OCI-LY3 (cell line): Measurements from ENCODE around the gene PTPRM.

Source experiments
- H2AFZ ChIP-seq: fragments of 200-600, 300-600 bp; shearing (Covaris generic); 2 replicates; pipeline ENCODE4 v1.6.0; 2014; ENCODE audit warnings: antibody characterized with exemption, low read depth, low read length
- H3K27ac ChIP-seq: fragments of 200-600, 300-600 bp; sonication (generic); 2 replicates; pipeline ENCODE4 v1.5.1; 2014; ENCODE audit warnings: mild to moderate bottlenecking, low read length, moderate library complexity, mixed read lengths
- H3K27me3 ChIP-seq: fragments of 200-600, 300-600 bp; sonication (generic); 2 replicates; pipeline ENCODE4 v1.6.1; 2014; ENCODE audit warnings: low read depth, low read length, mixed read lengths
- H3K36me3 ChIP-seq: fragments of 200-600, 300-600 bp; sonication (generic); replicated peaks from 2 replicates; pipeline ENCODE3; 2014; ENCODE audit warnings: low read depth, low read length, mixed read lengths
- H3K4me1 ChIP-seq: fragments of 300-600, 200-600 bp; sonication (generic); 2 replicates; pipeline ENCODE4 v1.6.1; 2014; ENCODE audit warnings: low read length, mixed read lengths
- H3K4me2 ChIP-seq: fragments of 200-600, 300-600 bp; sonication (generic); 2 replicates; pipeline ENCODE4 v1.6.1; 2014; ENCODE audit warnings: low read length, mixed read lengths
- H3K4me3 ChIP-seq: fragments of 300-600, 200-600 bp; sonication (generic); 2 replicates; pipeline ENCODE4 v1.5.1; 2014; ENCODE audit warnings: antibody characterized with exemption, mild to moderate bottlenecking, low read length, moderate library complexity
- H3K79me2 ChIP-seq: fragments of 300-600, 200-600 bp; shearing (Covaris generic); 2 replicates; pipeline ENCODE4 v1.6.1; 2014; ENCODE audit warnings: mild to moderate bottlenecking, low read length, mixed read lengths
- H3K9ac ChIP-seq: fragments of 300-600, 200-600 bp; shearing (Covaris generic); 2 replicates; pipeline ENCODE4 v1.6.0; 2014; ENCODE audit warnings: mild to moderate bottlenecking, low read length, moderate library complexity
- H3K9me3 ChIP-seq: fragments of 200-600, 300-600 bp; shearing (Covaris generic); 2 replicates; pipeline ENCODE4 v1.6.1; 2014; ENCODE audit warnings: low read length, mixed read lengths; ENCODE audit not compliant: insufficient read depth
- H4K20me1 ChIP-seq: fragments of 200-600, 300-600 bp; sonication (generic); 2 replicates; pipeline ENCODE4 v1.6.1; 2016; ENCODE audit warnings: low read length, mixed read lengths; ENCODE audit not compliant: insufficient read depth
- CTCF ChIP-seq: fragments of 200-600, 300-600 bp; sonication (generic); IDR thresholded peaks from 2 replicates; pipeline ENCODE4 v1.5.1; 2014; ENCODE audit warnings: antibody characterized with exemption, low read length, low read depth
- EZH2phosphoT487 ChIP-seq: fragments of 200-600 bp; shearing (Covaris generic); IDR thresholded peaks from 2 replicates; pipeline ENCODE4 v1.6.1; 2018; ENCODE audit warnings: antibody characterized with exemption, mixed run types, low read depth

Gene PTPRM

GRCh38 chr18:8433323-8433722 is 866.2 kb downstream of the PTPRM start:
- no peaks in the 10 kb centered on the region for H3K27me3 ChIP-seq
- no peak overlapping the region for H3K9ac ChIP-seq
- TF ChIP-seq EZH2phosphoT487 (no peak), CTCF (no peak)
- no peak overlapping the region for H3K4me3 ChIP-seq
- no peaks in the 10 kb centered on the region for H3K9me3 ChIP-seq
- no peak overlapping the region for H3K4me2 ChIP-seq
- H4K20me1 ChIP-seq, result no peaks in the 10 kb centered on the region
- no peaks in the 10 kb centered on the region for H3K79me2 ChIP-seq
- no peak overlapping the region for H3K27ac ChIP-seq
- H2AFZ ChIP-seq, result no peak overlapping the region
- no peaks in the 10 kb centered on the region for H3K4me1 ChIP-seq
- H3K36me3 ChIP-seq, result no peaks in the 10 kb centered on the region

GRCh38 chr18:8433771-8434170 is 866.7 kb downstream of the PTPRM start:
- Histone ChIP-seq H3K4me1 (no peaks in the 10 kb centered on the region), H3K9me3 (no peaks in the 10 kb centered on the region), H3K4me3 (no peak overlapping the region), H3K79me2 (no peaks in the 10 kb centered on the region), H4K20me1 (no peaks in the 10 kb centered on the region), H3K27ac (no peak overlapping the region), H2AFZ (no peak overlapping the region), H3K4me2 (no peak overlapping the region), H3K27me3 (no peaks in the 10 kb centered on the region), H3K9ac (no peak overlapping the region), H3K36me3 (no peaks in the 10 kb centered on the region)
- TF ChIP-seq CTCF (no peak), EZH2phosphoT487 (no peak)

- TF ChIP-seq EZH2phosphoT487 (no peak), CTCF (no peak)
- Histone ChIP-seq H2AFZ (no peak overlapping the region), H4K20me1 (no peaks in the 10 kb centered on the region), H3K79me2 (no peaks in the 10 kb centered on the region), H3K4me1 (no peaks in the 10 kb centered on the region), H3K27ac (no peak overlapping the region), H3K9ac (no peak overlapping the region), H3K4me3 (no peak overlapping the region), H3K36me3 (no peaks in the 10 kb centered on the region), H3K27me3 (no peaks in the 10 kb centered on the region), H3K9me3 (no peaks in the 10 kb centered on the region), H3K4me2 (no peak overlapping the region)
Observed at GRCh38 chr18:8435376-8435775, 868.3 kb downstream of the PTPRM start.

- H4K20me1 ChIP-seq, result no peaks in the 10 kb centered on the region
Observed at GRCh38 chr18:8439055-8439454, 871.9 kb downstream of the PTPRM start.

More at GRCh38 chr18:8439055-8439454, 871.9 kb downstream of the PTPRM start:
- Histone ChIP-seq H3K9me3 (no peaks in the 10 kb centered on the region), H3K36me3 (no peaks in the 10 kb centered on the region), H3K4me2 (no peak overlapping the region), H3K4me3 (no peak overlapping the region), H3K9ac (no peak overlapping the region), H2AFZ (no peak overlapping the region), H3K27ac (no peak overlapping the region), H3K4me1 (no peaks in the 10 kb centered on the region), H3K79me2 (no peaks in the 10 kb centered on the region), H3K27me3 (no peaks in the 10 kb centered on the region)
- TF ChIP-seq CTCF (no peak), EZH2phosphoT487 (no peak)
